GM12878 (cell line): ENCODE results near the gene VGLL3. TPM values are rescaled to one million over a fixed set of nuclear protein-coding genes. Genes with fewer than 3 reads are reported as not detected.

Experiments used
- ATAC-seq: fragments of 200-7000 bp; cut with Tn5 transposase; 3 replicates; pipeline ENCODE4 v1.9.1; 2020; ENCODE audit warnings: mild to moderate bottlenecking, moderate library complexity
- BruUV-seq: library from RNA; stranded (reverse); fragments of 400-500 nt; replicated peaks from 2 replicates; lab custom pipeline; 2021; lab: Mats Ljungman, UMichigan
- CTCF ChIA-PET: fragments of 300-600 bp; sonication (Branson Sonifier 250); formaldehyde crosslinking; extraction: SDS; loops from one replicate; lab custom pipeline; 2021; ENCODE audit warnings: inconsistent platforms; lab: Yijun Ruan, JAX
- POLR2A ChIA-PET: fragments of 350-600 bp; formaldehyde crosslinking; extraction: SDS; loops from one replicate; lab custom pipeline; 2021; ENCODE audit warnings: inconsistent platforms; lab: Charles Lee
- RAD21 ChIA-PET: fragments of 300-600 bp; sonication (Branson Sonifier 250); formaldehyde crosslinking; loops from one replicate; lab custom pipeline; 2023; ENCODE audit warnings: antibody characterized with exemption; ENCODE audit not compliant: unreplicated experiment; lab: Charles Lee
- SMC1A ChIA-PET: fragments of 300-600 bp; sonication (Branson Sonifier 250); formaldehyde crosslinking; loops from one replicate; lab custom pipeline; 2023; ENCODE audit not compliant: unreplicated experiment, uncharacterized antibody; lab: Charles Lee
- DNase-seq: peaks from one replicate; pipeline ENCODE4 v3.0.0-alpha.2; 2011; ENCODE audit warnings: low read depth, low spot score
- FAIRE-seq: peaks from 3 replicates; lab custom pipeline; 2011; peaks lifted over from hg19 to GRCh38; lab: Jason Lieb, UNC
- H2AFZ ChIP-seq: 2 replicates; pipeline ENCODE4 v1.6.0; 2011; ENCODE audit warnings: low read depth, low read length, control low read depth; ENCODE audit not compliant: control insufficient read depth
- H3K27ac ChIP-seq: 2 replicates; pipeline ENCODE4 v1.5.1; 2011; ENCODE audit warnings: control low read depth; ENCODE audit not compliant: control insufficient read depth, insufficient read depth
- H3K27me3 ChIP-seq, 2 experiments: replicated peaks in 1 of 2; 2 replicates each; pipeline versions ENCODE4 v1.6.0 to v1.6.1; 2011; ENCODE audit warnings: low read length in 1 of 2; ENCODE audit not compliant: control insufficient read depth in 2 of 2, insufficient read depth in 2 of 2
- H3K36me3 ChIP-seq, 2 experiments: 2 replicates each; pipeline ENCODE4 v1.5.1; 2011; ENCODE audit warnings: low read length in 1 of 2; ENCODE audit not compliant: control insufficient read depth in 2 of 2, insufficient read depth in 2 of 2
- H3K4me1 ChIP-seq: 2 replicates; pipeline ENCODE4 v1.6.1; 2011; ENCODE audit warnings: mild to moderate bottlenecking, low read length, moderate library complexity, mixed read lengths; ENCODE audit not compliant: control insufficient read depth, insufficient read depth
- H3K4me2 ChIP-seq: 2 replicates; pipeline ENCODE4 v1.6.0; 2011; ENCODE audit warnings: control low read depth; ENCODE audit not compliant: control insufficient read depth, insufficient read depth
- H3K4me3 ChIP-seq: fragments of 200-600 bp; sonication (generic); 2 replicates; pipeline ENCODE4 v1.5.1; 2016
- H3K79me2 ChIP-seq: 2 replicates; pipeline ENCODE4 v1.6.0; 2011; ENCODE audit warnings: low read length; ENCODE audit not compliant: control insufficient read depth, insufficient read depth
- H3K9ac ChIP-seq: 2 replicates; pipeline ENCODE4 v1.8.0; 2011; ENCODE audit warnings: low read length, control low read depth, mixed read lengths; ENCODE audit not compliant: control insufficient read depth, insufficient read depth
- H3K9me3 ChIP-seq: replicated peaks from 3 replicates; pipeline ENCODE4 v1.5.1; 2011; ENCODE audit warnings: mild to moderate bottlenecking, low read length; ENCODE audit not compliant: control insufficient read depth, insufficient read depth
- H4K20me1 ChIP-seq: 2 replicates; pipeline ENCODE4 v1.6.0; 2011; ENCODE audit not compliant: control insufficient read depth, insufficient read depth
- ATF2 ChIP-seq: IDR thresholded peaks from 2 replicates; pipeline ENCODE4 v1.6.1; 2012; ENCODE audit warnings: low read length, inconsistent platforms
- E2F8 ChIP-seq: fragments of 450-650 bp; IDR thresholded peaks from 2 replicates; pipeline ENCODE4 v1.6.1; 2018; ENCODE audit warnings: mild to moderate bottlenecking, low read depth, moderate library complexity; ENCODE audit not compliant: partially characterized antibody
- LARP7 ChIP-seq: fragments of 450-650 bp; IDR thresholded peaks from 2 replicates; pipeline ENCODE4 v1.6.1; 2017; ENCODE audit warnings: mild to moderate bottlenecking
- MTA2 ChIP-seq: fragments of 450-650 bp; IDR thresholded peaks from 2 replicates; pipeline ENCODE4 v1.6.1; 2016; ENCODE audit warnings: low read depth, mild to moderate bottlenecking, moderate library complexity
- MXI1 ChIP-seq: fragments of 150-350 bp; IDR thresholded peaks from 2 replicates; pipeline ENCODE4 v1.6.1; 2011; ENCODE audit warnings: low read depth, mild to moderate bottlenecking, inconsistent platforms, low read length, improper control_type of control experiment
- PAX5 ChIP-seq: IDR thresholded peaks from 2 replicates; pipeline ENCODE4 v1.6.1; 2011; ENCODE audit warnings: low read depth, low read length, borderline replicate concordance
- PAX8 ChIP-seq: fragments of 450-650 bp; IDR thresholded peaks from 2 replicates; pipeline ENCODE4 v1.6.1; 2017; ENCODE audit warnings: mild to moderate bottlenecking, moderate library complexity
- SUPT20H ChIP-seq: IDR thresholded peaks from 2 replicates; pipeline ENCODE4 v1.6.1; 2011; ENCODE audit warnings: low read depth, mild to moderate bottlenecking, low read length, moderate library complexity, borderline replicate concordance; ENCODE audit not compliant: control insufficient read depth
- TARDBP ChIP-seq: IDR thresholded peaks from 2 replicates; pipeline ENCODE4 v1.6.1; 2016; ENCODE audit warnings: borderline replicate concordance
- WRNIP1 ChIP-seq: IDR thresholded peaks from 2 replicates; pipeline ENCODE4 v1.6.1; 2011; ENCODE audit warnings: low read depth, low read length, improper control_type of control experiment, borderline replicate concordance
- ZBTB33 ChIP-seq: fragments of 450-650 bp; IDR thresholded peaks from 2 replicates; pipeline ENCODE4 v1.6.1; 2017; ENCODE audit warnings: mild to moderate bottlenecking
- WGBS: methylation state at CpG from one replicate; pipeline ENCODE4 v1.1.6; 2016; ENCODE audit warnings: low lambda C conversion rate; ENCODE audit not compliant: insufficient replicate concordance, insufficient coverage; ENCODE audit errors: missing lambda C conversion rate; 5-methylcytosine and 5-hydroxymethylcytosine counted together
- in situ Hi-C: fragments of 300-500 bp; cut with MboI; formaldehyde crosslinking; loops from 9 replicates; pipeline ENCODE4 v1.14.3; 2018; ENCODE audit warnings: mixed read lengths
- intact Hi-C: fragments of 100-400 bp; cut with micrococcal nuclease; formaldehyde crosslinking; loops from one replicate; pipeline ENCODE4 v1.14.2; 2022; ENCODE audit not compliant: unreplicated experiment
- polyA plus RNA-seq, 11 experiments: library from polyadenylated mRNA; depleted of rRNA in 4 of 11; unstranded in 6 of 11; stranded (reverse) in 5 of 11; fragments of >200 nt; fragmentation: Nextera tagmentation in 4 of 11; fragmentation: Illumina TruSeq in 1 of 11; extraction: Ambion mirVana in 4 of 11; extraction: Trizol in 1 of 11; gene quantifications; 1 replicate in 1 of 11; 2 replicates in 10 of 11; pipeline versions ENCODE4 v1.2.1 to v1.2.3, GENCODE V29; 2011 to 2016; ENCODE audit warnings: inconsistent platforms in 2 of 11, missing spikeins in 2 of 11, low read depth in 1 of 11
- total RNA-seq, 4 experiments: library from RNA; depleted of rRNA in 3 of 4; stranded (reverse); fragments of >200 nt in 3 of 4; fragmentation: Illumina TruSeq in 1 of 4; extraction: Trizol in 1 of 4; gene quantifications; 2 replicates each; pipeline versions ENCODE4 v1.2.1 to v1.2.3, GENCODE V29; 2013 to 2021
- TF ChIP-seq, protein P1 (sequence below): IDR thresholded peaks from 2 replicates; pipeline ENCODE4 v1.6.1; 2012; ENCODE audit warnings: low read depth, low read length, improper control_type of control experiment
- TF ChIP-seq, protein P2 (sequence below): fragments of 450-650 bp; IDR thresholded peaks from 2 replicates; pipeline ENCODE4 v1.6.1; 2016; ENCODE audit warnings: mild to moderate bottlenecking, moderate library complexity, borderline replicate concordance

Gene VGLL3
- total and polyA plus RNA-seq, 10 of the 15 experiments (the other 5 are each of a cell fraction or from before 2014, with no cell fraction given) = 0.05 TPM; not detected in 9

- intact Hi-C loops = no loop called here
- in situ Hi-C loops = loop anchor here (25.0 kb wide), 1 partner anchor 202 kb away; no protein-coding TSS in a partner anchor
- Histone ChIP-seq H3K4me2 (no peak overlapping the region), H3K79me2 (no peaks in the 10 kb centered on the region), H3K27ac (no peak overlapping the region), H3K27me3 (no peaks in the 10 kb centered on the region), H3K9me3 (no peaks in the 10 kb centered on the region), H2AFZ (no peak overlapping the region), H4K20me1 (no peaks in the 10 kb centered on the region), H3K4me3 (no peak overlapping the region), H3K4me1 (no peaks in the 10 kb centered on the region), H3K36me3 (no peaks in the 10 kb centered on the region), H3K9ac (no peak overlapping the region)
- 33% methylated on average over 3 of the region's 3 CpGs for WGBS
- ATAC-seq (no peak), DNase-seq (no peak), FAIRE-seq (no peak)
- POLR2A ChIA-PET = no interaction called here
- CTCF ChIA-PET = interaction anchor here (1.0 kb wide), 1 partner anchor 8 kb away, joined by 3 read pairs; no protein-coding TSS in a partner anchor
- no TSS peak for BruUV-seq
- RAD21 ChIA-PET = no interaction called here
- SMC1A ChIA-PET = no interaction called here
- TF ChIP-seq TARDBP = no peak
- no peak for TF ChIP-seq WRNIP1
- no peak for TF ChIP-seq PAX5
- TF ChIP-seq ATF2 = no peak
- no peak for TF ChIP-seq SUPT20H
- no peak for TF ChIP-seq ZBTB33
- TF ChIP-seq E2F8 = no peak
- TF ChIP-seq, protein P1, sequence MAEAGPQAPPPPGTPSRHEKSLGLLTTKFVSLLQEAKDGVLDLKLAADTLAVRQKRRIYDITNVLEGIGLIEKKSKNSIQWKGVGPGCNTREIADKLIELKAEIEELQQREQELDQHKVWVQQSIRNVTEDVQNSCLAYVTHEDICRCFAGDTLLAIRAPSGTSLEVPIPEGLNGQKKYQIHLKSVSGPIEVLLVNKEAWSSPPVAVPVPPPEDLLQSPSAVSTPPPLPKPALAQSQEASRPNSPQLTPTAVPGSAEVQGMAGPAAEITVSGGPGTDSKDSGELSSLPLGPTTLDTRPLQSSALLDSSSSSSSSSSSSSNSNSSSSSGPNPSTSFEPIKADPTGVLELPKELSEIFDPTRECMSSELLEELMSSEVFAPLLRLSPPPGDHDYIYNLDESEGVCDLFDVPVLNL = no peak
- no peak for TF ChIP-seq LARP7
- no peak for TF ChIP-seq MXI1
- TF ChIP-seq, protein P2, sequence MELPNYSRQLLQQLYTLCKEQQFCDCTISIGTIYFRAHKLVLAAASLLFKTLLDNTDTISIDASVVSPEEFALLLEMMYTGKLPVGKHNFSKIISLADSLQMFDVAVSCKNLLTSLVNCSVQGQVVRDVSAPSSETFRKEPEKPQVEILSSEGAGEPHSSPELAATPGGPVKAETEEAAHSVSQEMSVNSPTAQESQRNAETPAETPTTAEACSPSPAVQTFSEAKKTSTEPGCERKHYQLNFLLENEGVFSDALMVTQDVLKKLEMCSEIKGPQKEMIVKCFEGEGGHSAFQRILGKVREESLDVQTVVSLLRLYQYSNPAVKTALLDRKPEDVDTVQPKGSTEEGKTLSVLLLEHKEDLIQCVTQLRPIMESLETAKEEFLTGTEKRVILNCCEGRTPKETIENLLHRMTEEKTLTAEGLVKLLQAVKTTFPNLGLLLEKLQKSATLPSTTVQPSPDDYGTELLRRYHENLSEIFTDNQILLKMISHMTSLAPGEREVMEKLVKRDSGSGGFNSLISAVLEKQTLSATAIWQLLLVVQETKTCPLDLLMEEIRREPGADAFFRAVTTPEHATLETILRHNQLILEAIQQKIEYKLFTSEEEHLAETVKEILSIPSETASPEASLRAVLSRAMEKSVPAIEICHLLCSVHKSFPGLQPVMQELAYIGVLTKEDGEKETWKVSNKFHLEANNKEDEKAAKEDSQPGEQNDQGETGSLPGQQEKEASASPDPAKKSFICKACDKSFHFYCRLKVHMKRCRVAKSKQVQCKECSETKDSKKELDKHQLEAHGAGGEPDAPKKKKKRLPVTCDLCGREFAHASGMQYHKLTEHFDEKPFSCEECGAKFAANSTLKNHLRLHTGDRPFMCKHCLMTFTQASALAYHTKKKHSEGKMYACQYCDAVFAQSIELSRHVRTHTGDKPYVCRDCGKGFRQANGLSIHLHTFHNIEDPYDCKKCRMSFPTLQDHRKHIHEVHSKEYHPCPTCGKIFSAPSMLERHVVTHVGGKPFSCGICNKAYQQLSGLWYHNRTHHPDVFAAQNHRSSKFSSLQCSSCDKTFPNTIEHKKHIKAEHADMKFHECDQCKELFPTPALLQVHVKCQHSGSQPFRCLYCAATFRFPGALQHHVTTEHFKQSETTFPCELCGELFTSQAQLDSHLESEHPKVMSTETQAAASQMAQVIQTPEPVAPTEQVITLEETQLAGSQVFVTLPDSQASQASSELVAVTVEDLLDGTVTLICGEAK = no peak
- TF ChIP-seq MTA2 = no peak
- TF ChIP-seq PAX8 = no peak
Measured at GRCh38 chr3:86960550-86960949, 30.4 kb downstream of the VGLL3 start.
